Panc1 (cell line): Measurements from ENCODE around the gene SLC9A8.

Experiments used
- TCF7L2 ChIP-seq: IDR thresholded peaks from 2 replicates; pipeline ENCODE4 v1.6.1; 2011; ENCODE audit warnings: mild to moderate bottlenecking, low read depth, low read length, inconsistent platforms
- TF ChIP-seq, protein P1 (sequence below): fragments of 450-650 bp; IDR thresholded peaks from 2 replicates; pipeline ENCODE4 v1.5.1; 2017; ENCODE audit warnings: mild to moderate bottlenecking

DNA sequence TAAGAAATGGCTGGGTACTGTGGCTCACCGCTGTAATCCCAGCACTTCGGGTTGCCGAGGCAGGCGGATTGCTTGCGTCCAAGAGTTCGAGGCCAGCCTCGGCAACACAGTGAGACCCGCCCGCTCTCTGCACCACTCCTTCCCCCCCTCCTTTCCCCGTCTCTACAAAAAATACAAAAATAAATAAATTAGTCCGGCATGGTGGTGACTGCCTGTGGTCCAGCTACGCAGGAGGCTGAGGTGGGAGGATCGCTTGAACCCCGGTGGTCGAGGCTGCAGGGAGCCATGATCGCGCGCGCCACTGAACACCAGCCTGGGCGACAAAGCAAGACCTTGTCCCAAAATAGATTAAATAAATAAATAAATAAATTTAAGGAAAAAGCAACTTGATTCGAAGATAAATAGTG is 123.1 kb downstream of the SLC9A8 start:
- TF ChIP-seq, protein P1, sequence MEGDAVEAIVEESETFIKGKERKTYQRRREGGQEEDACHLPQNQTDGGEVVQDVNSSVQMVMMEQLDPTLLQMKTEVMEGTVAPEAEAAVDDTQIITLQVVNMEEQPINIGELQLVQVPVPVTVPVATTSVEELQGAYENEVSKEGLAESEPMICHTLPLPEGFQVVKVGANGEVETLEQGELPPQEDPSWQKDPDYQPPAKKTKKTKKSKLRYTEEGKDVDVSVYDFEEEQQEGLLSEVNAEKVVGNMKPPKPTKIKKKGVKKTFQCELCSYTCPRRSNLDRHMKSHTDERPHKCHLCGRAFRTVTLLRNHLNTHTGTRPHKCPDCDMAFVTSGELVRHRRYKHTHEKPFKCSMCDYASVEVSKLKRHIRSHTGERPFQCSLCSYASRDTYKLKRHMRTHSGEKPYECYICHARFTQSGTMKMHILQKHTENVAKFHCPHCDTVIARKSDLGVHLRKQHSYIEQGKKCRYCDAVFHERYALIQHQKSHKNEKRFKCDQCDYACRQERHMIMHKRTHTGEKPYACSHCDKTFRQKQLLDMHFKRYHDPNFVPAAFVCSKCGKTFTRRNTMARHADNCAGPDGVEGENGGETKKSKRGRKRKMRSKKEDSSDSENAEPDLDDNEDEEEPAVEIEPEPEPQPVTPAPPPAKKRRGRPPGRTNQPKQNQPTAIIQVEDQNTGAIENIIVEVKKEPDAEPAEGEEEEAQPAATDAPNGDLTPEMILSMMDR: no peak
- TF ChIP-seq TCF7L2: no peak
